Measurements from ENCODE around the gene KRT32.

The KRT32 gene

DNA sequence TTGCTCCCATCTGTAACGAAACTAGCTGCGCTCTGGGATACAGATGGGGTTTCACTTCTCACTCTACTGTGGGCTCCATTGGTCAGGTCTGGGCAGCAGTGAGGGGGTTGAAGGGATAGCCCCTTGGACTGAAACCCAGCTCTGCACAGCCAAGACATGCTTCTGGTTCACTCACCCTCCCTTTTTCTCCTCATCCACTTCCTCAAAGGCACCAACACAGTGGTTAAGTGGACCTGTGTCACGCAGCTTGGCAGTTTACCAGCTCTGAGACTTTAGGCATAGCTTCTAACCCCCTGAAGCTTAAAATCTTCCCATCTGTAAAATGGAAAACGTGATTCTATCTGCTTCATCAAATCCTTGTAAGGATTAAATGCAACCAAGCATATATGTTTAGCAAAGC lies 14.9 kb downstream of the KRT32 start:
- Histone ChIP-seq H3F3A (ENCODE audit: control insufficient read depth, insufficient read depth) (no peaks in the 10 kb centered on the region), H3K79me2 (ENCODE audit: control insufficient read depth, low read length) (no peaks in the 10 kb centered on the region), H3K9me3 (ENCODE audit: control insufficient read depth, insufficient read depth, low read length) (no peaks in the 10 kb centered on the region), H3K9me2 (replicated peaks; ENCODE audit: control insufficient read depth, low read length) (no peaks in the 10 kb centered on the region), H3K4me3 (ENCODE audit: low read length) (no peak overlapping the region), H3K36me3 (ENCODE audit: control insufficient read depth, low read length) (no peaks in the 10 kb centered on the region), H3K27me3 (ENCODE audit: control insufficient read depth, low read length) (peaks cover 5% of the 10 kb centered on the region), H4K20me1 (ENCODE audit: control insufficient read depth, insufficient read depth, low read depth, low read length) (no peaks in the 10 kb centered on the region), H3K27ac (ENCODE audit: low read depth, low read length) (no peak overlapping the region), H3K4me2 (ENCODE audit: low read length) (no peak overlapping the region), H3K4me1 (ENCODE audit: control insufficient read depth, low read length) (no peaks in the 10 kb centered on the region)
- TF ChIP-seq, protein P1, sequence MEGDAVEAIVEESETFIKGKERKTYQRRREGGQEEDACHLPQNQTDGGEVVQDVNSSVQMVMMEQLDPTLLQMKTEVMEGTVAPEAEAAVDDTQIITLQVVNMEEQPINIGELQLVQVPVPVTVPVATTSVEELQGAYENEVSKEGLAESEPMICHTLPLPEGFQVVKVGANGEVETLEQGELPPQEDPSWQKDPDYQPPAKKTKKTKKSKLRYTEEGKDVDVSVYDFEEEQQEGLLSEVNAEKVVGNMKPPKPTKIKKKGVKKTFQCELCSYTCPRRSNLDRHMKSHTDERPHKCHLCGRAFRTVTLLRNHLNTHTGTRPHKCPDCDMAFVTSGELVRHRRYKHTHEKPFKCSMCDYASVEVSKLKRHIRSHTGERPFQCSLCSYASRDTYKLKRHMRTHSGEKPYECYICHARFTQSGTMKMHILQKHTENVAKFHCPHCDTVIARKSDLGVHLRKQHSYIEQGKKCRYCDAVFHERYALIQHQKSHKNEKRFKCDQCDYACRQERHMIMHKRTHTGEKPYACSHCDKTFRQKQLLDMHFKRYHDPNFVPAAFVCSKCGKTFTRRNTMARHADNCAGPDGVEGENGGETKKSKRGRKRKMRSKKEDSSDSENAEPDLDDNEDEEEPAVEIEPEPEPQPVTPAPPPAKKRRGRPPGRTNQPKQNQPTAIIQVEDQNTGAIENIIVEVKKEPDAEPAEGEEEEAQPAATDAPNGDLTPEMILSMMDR (IDR thresholded peaks at IDR 0.05; ENCODE audit: low read depth, low read length, poor library complexity, severe bottlenecking) = no peak
- TF ChIP-seq EZH2phosphoT487 (IDR thresholded peaks at IDR 0.05; ENCODE audit: borderline replicate concordance, low read length) = no peak

DNA sequence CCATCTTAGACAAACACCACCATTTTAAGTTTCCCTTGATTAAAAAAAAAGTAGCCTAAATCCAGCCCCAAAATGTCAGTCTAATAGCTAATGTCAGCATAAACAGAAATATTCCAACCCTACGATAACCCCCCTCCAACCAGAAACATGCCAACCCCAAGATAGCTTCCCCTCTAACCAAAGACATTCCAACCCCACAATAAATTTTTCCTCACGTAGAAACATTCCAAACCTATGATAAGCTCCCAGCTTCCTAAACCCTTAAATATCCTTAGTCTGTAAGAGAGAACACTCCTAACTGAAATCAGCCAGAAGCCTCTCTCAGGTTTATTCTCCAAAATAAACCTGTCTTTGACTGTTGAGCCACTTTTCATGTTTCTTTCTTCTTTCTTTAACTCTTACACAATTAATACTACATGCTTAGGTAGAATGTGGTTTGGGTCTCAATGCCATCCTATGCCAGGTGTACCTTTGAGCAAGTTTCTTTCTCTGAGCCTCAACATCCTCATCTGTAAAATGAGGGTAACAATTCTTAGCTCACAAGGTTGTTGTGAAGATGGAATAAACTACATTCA lies 15.9 kb downstream of the KRT32 start:
- no peaks in the 10 kb centered on the region for H3K9me3 ChIP-seq (ENCODE audit: control insufficient read depth, insufficient read depth, low read length)

DNA sequence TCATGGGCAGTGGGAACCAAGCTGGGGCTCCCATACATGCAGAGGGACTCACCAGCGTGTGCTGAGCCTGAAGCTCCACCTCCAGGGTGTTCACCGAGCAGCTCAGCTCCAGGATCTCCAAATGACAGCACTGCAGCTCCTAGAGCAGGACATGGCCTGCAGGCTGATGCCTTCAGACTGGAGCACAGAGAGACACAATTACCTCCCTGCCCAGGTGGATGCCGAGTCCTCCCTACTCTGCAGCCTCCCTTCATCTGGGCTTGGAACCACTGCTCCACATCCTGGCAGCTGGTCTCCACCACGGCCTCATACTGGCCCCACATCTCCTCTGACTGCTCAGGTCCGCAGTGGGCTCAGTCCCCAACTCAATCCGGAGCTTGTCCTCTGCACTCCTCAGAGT lies 18.2 kb downstream of the KRT32 start:
- no peaks in the 10 kb centered on the region for H3F3A ChIP-seq (ENCODE audit: control insufficient read depth, insufficient read depth)
- H3K4me1 ChIP-seq (ENCODE audit: control insufficient read depth, low read length) = no peaks in the 10 kb centered on the region

More for the DNA sequence above, 15.9 kb downstream of the KRT32 start:
- no peak overlapping the region for H3K4me3 ChIP-seq (ENCODE audit: low read length)
- H3K79me2 ChIP-seq (ENCODE audit: control insufficient read depth, low read length) = no peaks in the 10 kb centered on the region
- H4K20me1 ChIP-seq (ENCODE audit: control insufficient read depth, insufficient read depth, low read depth, low read length) = no peaks in the 10 kb centered on the region
- H3F3A ChIP-seq (ENCODE audit: control insufficient read depth, insufficient read depth) = no peaks in the 10 kb centered on the region
- H3K9me2 ChIP-seq (replicated peaks; ENCODE audit: control insufficient read depth, low read length) = no peaks in the 10 kb centered on the region
- no peak overlapping the region for H3K27ac ChIP-seq (ENCODE audit: low read depth, low read length)
- H3K27me3 ChIP-seq (ENCODE audit: control insufficient read depth, low read length) = peaks cover 5% of the 10 kb centered on the region
- H3K4me1 ChIP-seq (ENCODE audit: control insufficient read depth, low read length) = no peaks in the 10 kb centered on the region
- no peak overlapping the region for H3K4me2 ChIP-seq (ENCODE audit: low read length)
- H3K36me3 ChIP-seq (ENCODE audit: control insufficient read depth, low read length) = no peaks in the 10 kb centered on the region
- TF ChIP-seq, protein P1 (IDR thresholded peaks at IDR 0.05; ENCODE audit: low read depth, low read length, poor library complexity, severe bottlenecking) = no peak
- TF ChIP-seq EZH2phosphoT487 (IDR thresholded peaks at IDR 0.05; ENCODE audit: borderline replicate concordance, low read length) = no peak

DNA sequence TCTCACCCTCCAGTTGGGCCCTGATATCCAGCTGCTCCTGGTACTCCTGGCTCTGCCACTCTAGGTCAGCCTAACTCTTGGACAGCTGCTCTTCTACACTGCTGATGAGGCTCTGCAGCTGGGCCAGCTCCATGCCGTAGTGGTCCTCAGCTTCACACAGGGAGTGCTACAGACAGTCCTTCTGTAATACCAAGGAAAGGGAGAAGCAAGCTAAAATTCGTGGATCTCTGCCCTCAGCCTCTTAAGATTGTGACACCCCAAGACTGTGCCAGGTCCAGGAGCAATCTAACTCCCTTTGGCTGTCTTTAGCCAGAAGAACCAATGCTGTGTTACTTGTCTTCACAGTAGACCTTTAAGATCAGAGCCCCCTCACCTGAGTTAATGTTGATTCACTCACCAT lies 18.7 kb downstream of the KRT32 start:
- no peak for TF ChIP-seq EZH2phosphoT487 (IDR thresholded peaks at IDR 0.05; ENCODE audit: borderline replicate concordance, low read length)
- TF ChIP-seq, protein P1 (IDR thresholded peaks at IDR 0.05; ENCODE audit: low read depth, low read length, poor library complexity, severe bottlenecking) = no peak
- Histone ChIP-seq H3K27me3 (ENCODE audit: control insufficient read depth, low read length) (peaks cover 19% of the 10 kb centered on the region), H3K4me1 (ENCODE audit: control insufficient read depth, low read length) (no peaks in the 10 kb centered on the region), H3K79me2 (ENCODE audit: control insufficient read depth, low read length) (no peaks in the 10 kb centered on the region), H3F3A (ENCODE audit: control insufficient read depth, insufficient read depth) (no peaks in the 10 kb centered on the region), H3K9me2 (replicated peaks; ENCODE audit: control insufficient read depth, low read length) (no peaks in the 10 kb centered on the region), H3K27ac (ENCODE audit: low read depth, low read length) (no peak overlapping the region), H3K9me3 (ENCODE audit: control insufficient read depth, insufficient read depth, low read length) (no peaks in the 10 kb centered on the region), H3K4me2 (ENCODE audit: low read length) (no peak overlapping the region), H4K20me1 (ENCODE audit: control insufficient read depth, insufficient read depth, low read depth, low read length) (no peaks in the 10 kb centered on the region), H3K36me3 (ENCODE audit: control insufficient read depth, low read length) (no peaks in the 10 kb centered on the region), H3K4me3 (ENCODE audit: low read length) (no peak overlapping the region)

More for the DNA sequence above, 18.2 kb downstream of the KRT32 start:
- Histone ChIP-seq H3K9me3 (ENCODE audit: control insufficient read depth, insufficient read depth, low read length) (no peaks in the 10 kb centered on the region), H3K27ac (ENCODE audit: low read depth, low read length) (no peak overlapping the region), H3K27me3 (ENCODE audit: control insufficient read depth, low read length) (peaks cover 18% of the 10 kb centered on the region), H3K79me2 (ENCODE audit: control insufficient read depth, low read length) (no peaks in the 10 kb centered on the region), H3K4me3 (ENCODE audit: low read length) (no peak overlapping the region), H4K20me1 (ENCODE audit: control insufficient read depth, insufficient read depth, low read depth, low read length) (no peaks in the 10 kb centered on the region), H3K4me2 (ENCODE audit: low read length) (no peak overlapping the region), H3K9me2 (replicated peaks; ENCODE audit: control insufficient read depth, low read length) (no peaks in the 10 kb centered on the region), H3K36me3 (ENCODE audit: control insufficient read depth, low read length) (no peaks in the 10 kb centered on the region)
- TF ChIP-seq EZH2phosphoT487 (IDR thresholded peaks at IDR 0.05; ENCODE audit: borderline replicate concordance, low read length) = no peak
